ENCODE results near the gene ZNF346. TPM values are rescaled to one million over a fixed set of nuclear protein-coding genes. Genes with fewer than 3 reads are reported as not detected.
A peak's percentile ranks its signal among the peaks of the same experiment; 100 is the strongest.
"Not testable (repeated sequence)": the region's sequence is repeated elsewhere in the genome, so short reads cannot be mapped to it uniquely, and the experiment has no call there.

The ZNF346 gene
- total RNA-seq, 2 donors from 2014 or later, result 9.1 to 11.2 TPM

DNA sequence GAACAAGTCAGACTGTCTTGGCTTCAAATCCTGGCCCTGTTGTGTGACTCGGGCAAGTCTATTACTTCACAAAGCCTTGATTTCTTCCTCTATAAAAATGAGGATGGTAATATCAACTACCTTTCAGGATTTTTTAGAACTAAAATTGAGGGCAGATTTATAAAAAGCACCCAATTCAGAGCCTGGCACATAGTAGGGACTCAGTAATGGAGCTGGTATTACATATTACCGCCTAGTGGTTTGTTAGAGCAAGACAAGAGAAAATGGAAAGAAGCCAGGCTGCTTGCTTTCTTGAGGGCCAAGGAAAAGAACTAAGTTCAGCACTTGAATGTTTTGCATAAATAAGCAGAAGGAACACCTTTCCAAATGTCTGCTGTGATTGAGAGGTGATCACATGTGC is 19.4 kb downstream of the ZNF346 start:
- no peak overlapping the region for H3K27ac ChIP-seq
- H3K27me3 ChIP-seq, result no peaks in the 10 kb centered on the region
- no peak for TF ChIP-seq CTCF (IDR thresholded peaks at IDR 0.05)
- H3K9me3 ChIP-seq, result no peaks in the 10 kb centered on the region
- H3K36me3 ChIP-seq, result no peaks in the 10 kb centered on the region
- no peak for DNase-seq
- H3K4me3 ChIP-seq, result no peak overlapping the region
- H3K9ac ChIP-seq (ENCODE audit: low read depth in 2 of 2, low read length in 2 of 2), result no peak overlapping the region
- no peaks in the 10 kb centered on the region for H3K4me1 ChIP-seq
- intact Hi-C loops (cut with DNase I), result no loop called here

DNA sequence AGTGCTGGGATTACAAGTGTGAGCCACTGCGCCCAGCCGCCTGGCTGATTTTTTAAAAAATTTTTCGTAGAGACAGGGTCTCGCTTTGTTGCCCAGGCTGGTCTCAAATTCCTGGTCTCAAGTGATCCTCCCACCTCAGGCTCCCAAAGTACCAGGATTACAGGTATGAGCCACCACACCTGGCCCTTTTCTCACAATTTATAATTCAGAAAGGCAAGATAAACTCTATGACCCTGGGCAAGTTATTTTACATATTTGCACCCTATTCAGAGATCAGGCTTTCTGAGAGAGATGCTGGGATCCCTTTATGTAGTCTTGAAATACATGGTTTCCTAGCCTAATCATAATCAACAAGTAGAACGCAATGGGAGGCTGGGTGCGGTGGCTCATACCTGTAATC is 20.6 kb downstream of the ZNF346 start:
- H3K27me3 ChIP-seq, result no peaks in the 10 kb centered on the region
- TF ChIP-seq CTCF (IDR thresholded peaks at IDR 0.05), result no peak
- intact Hi-C loops (cut with DNase I), result no loop called here
- no peaks in the 10 kb centered on the region for H3K4me1 ChIP-seq
- no peak overlapping the region for H3K4me3 ChIP-seq
- H3K36me3 ChIP-seq, result no peaks in the 10 kb centered on the region
- DNase-seq, result no peak
- no peak overlapping the region for H3K27ac ChIP-seq
- no peak overlapping the region for H3K9ac ChIP-seq (ENCODE audit: low read depth in 2 of 2, low read length in 2 of 2)
- no peaks in the 10 kb centered on the region for H3K9me3 ChIP-seq

DNA sequence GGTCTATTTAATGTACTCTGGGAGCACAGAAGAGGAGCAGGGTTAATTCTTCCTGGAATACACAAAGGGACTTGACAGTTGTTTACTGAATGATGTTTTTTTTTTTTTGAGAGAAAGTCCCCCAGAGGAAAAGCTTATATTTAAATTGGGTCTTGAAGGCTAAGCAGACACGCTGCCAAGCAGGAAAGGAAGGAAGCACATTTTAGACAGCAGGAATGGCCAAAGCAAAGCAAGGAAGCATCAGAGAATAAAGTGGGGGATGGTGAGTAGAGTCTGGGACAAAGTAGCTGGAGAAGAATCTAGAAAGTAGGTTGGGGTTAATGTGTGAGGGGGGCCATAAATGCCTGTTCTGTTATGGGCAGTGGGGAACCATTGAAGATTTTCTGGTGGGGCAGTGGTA is 21.5 kb downstream of the ZNF346 start:
- Histone ChIP-seq H3K9ac (ENCODE audit: low read depth in 2 of 2, low read length in 2 of 2) (no peak overlapping the region), H3K4me1 (no peaks in the 10 kb centered on the region), H3K9me3 (no peaks in the 10 kb centered on the region), H3K27ac (no peak overlapping the region), H3K27me3 (no peaks in the 10 kb centered on the region), H3K36me3 (no peaks in the 10 kb centered on the region), H3K4me3 (no peak overlapping the region)
- no peak for TF ChIP-seq CTCF (IDR thresholded peaks at IDR 0.05)
- intact Hi-C loops (cut with DNase I), result no loop called here
- no peak for DNase-seq

- no peak for DNase-seq
- Histone ChIP-seq H3K4me1 (no peaks in the 10 kb centered on the region), H3K9ac (ENCODE audit: low read depth in 2 of 2, low read length in 2 of 2) (no peak overlapping the region), H3K4me3 (no peak overlapping the region), H3K27me3 (no peaks in the 10 kb centered on the region), H3K36me3 (no peaks in the 10 kb centered on the region), H3K27ac (no peak overlapping the region), H3K9me3 (no peaks in the 10 kb centered on the region)
- intact Hi-C loops (cut with DNase I), result no loop called here
- TF ChIP-seq CTCF (IDR thresholded peaks at IDR 0.05), result no peak
Observed at GRCh38 chr5:177044641-177045040, 22.1 kb downstream of the ZNF346 start.

DNA sequence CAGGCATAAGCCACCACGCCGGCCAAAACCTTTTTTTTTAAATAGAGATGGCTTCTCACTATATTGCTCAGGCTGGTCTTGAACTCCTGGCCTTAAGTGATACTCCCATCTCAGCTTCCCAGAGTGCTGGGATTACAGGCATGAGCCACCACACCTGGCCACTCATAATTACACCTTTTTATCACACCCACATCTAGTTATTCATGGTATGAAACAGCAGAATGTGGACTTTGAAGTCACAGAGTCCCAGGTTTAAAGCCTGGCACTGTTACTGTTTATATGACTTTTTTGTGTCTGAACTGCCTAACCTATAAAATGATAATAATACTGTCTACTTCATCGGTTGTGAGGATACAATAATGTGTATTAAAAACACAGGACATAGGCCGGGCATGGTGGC is 23.1 kb downstream of the ZNF346 start:
- H3K27ac ChIP-seq, result no peak overlapping the region
- H3K27me3 ChIP-seq, result no peaks in the 10 kb centered on the region

DNA sequence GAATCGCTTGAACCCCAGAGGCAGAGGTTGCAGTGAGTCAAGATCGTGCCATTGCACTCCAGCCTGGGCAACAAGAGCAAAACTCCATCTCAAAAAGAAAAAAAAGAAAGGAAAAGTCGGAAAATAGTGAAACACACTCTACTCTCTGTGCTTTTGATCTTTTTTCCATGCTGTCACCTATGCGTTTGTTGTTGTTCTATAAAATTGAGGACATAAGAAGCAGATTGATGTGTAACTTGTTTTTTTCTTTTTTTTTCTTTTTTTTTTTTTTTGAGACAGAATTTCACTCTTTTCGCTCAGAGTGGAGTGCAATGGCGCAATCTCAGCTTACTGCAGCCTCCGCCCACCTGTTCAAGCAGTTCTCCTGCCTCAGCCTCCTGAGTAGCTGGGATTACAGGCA is 26.0 kb downstream of the ZNF346 start:
- H3K9ac ChIP-seq (ENCODE audit: low read depth in 2 of 2, low read length in 2 of 2); DNase-seq; H3K9me3 ChIP-seq; H3K27ac ChIP-seq; H3K4me1 ChIP-seq; H3K27me3 ChIP-seq; H3K36me3 ChIP-seq; intact Hi-C loops (cut with DNase I); H3K4me3 ChIP-seq: not testable (repeated sequence)

More for the DNA sequence above, 23.1 kb downstream of the ZNF346 start:
- H3K9ac ChIP-seq (ENCODE audit: low read depth in 2 of 2, low read length in 2 of 2), result no peak overlapping the region
- TF ChIP-seq CTCF (IDR thresholded peaks at IDR 0.05), result no peak
- no peaks in the 10 kb centered on the region for H3K36me3 ChIP-seq
- H3K4me1 ChIP-seq, result no peaks in the 10 kb centered on the region
- H3K9me3 ChIP-seq, result no peaks in the 10 kb centered on the region
- DNase-seq, result peak; percentile 22
- no peak overlapping the region for H3K4me3 ChIP-seq
- intact Hi-C loops (cut with DNase I), result no loop called here
